ENCODE data around the gene GH1.

GRCh38 chr17:63933598-63933997, 15.0 kb upstream of the GH1 start:
- no peak for TF ChIP-seq CTCF (IDR thresholded peaks at IDR 0.05; ENCODE audit: low read depth, low read length, missing input control)
- no peak for TF ChIP-seq GABPA (IDR thresholded peaks at IDR 0.05 in 1 of 2, conservative IDR thresholded peaks at IDR 0.05 in 1 of 2)
- no peak for TF ChIP-seq RXRA (IDR thresholded peaks at IDR 0.05)
- no peak for TF ChIP-seq ATF3 (IDR thresholded peaks at IDR 0.05)
- TF ChIP-seq TAF1 (conservative IDR thresholded peaks at IDR 0.05), result no peak
- TF ChIP-seq RAD21 (IDR thresholded peaks at IDR 0.05), result no peak
- no peak for TF ChIP-seq MAX (IDR thresholded peaks at IDR 0.05)
- no peak for TF ChIP-seq REST (IDR thresholded peaks at IDR 0.05)
- TF ChIP-seq JUND (IDR thresholded peaks at IDR 0.05), result no peak
- TF ChIP-seq ZBTB33 (IDR thresholded peaks at IDR 0.05), result no peak
- no peak for TF ChIP-seq FOXA2 (IDR thresholded peaks at IDR 0.05)
- no peak for TF ChIP-seq EGR1 (IDR thresholded peaks at IDR 0.05; ENCODE audit: low read depth in 2 of 2)
- TF ChIP-seq HNF4G (IDR thresholded peaks at IDR 0.05), result no peak
